ENCODE data around the gene TPR.

DNA sequence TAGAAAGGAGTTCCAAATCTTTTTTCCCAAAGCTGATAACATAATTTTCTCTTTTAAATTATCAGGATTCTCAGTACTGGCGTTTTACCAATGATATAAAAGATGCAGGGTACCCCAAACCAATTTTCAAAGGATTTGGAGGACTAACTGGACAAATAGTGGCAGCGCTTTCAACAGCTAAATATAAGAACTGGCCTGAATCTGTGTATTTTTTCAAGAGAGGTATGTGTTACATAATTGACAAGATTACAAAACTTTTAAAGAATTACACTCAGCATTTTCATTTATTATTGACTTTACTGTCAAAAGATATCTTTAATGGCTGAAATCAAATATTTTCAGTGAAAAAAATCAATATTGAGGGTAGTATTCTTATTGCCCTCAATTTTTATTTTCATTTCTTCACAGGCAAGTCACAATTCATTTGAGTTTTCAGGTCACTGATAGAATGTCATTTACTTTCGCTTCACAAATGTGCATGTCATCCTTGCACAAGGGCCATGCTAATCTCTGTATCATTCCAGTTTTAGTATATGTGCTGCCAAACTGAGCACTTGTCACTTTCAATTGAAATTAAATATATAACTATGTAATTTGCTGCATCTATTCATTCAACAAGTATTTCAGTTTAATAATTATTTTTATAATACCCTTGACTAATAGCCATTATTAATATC, 63.5 kb downstream of the TPR start:
- no peak for TF ChIP-seq POLR2AphosphoS5 (IDR thresholded peaks at IDR 0.05)
- TF ChIP-seq, protein P1, sequence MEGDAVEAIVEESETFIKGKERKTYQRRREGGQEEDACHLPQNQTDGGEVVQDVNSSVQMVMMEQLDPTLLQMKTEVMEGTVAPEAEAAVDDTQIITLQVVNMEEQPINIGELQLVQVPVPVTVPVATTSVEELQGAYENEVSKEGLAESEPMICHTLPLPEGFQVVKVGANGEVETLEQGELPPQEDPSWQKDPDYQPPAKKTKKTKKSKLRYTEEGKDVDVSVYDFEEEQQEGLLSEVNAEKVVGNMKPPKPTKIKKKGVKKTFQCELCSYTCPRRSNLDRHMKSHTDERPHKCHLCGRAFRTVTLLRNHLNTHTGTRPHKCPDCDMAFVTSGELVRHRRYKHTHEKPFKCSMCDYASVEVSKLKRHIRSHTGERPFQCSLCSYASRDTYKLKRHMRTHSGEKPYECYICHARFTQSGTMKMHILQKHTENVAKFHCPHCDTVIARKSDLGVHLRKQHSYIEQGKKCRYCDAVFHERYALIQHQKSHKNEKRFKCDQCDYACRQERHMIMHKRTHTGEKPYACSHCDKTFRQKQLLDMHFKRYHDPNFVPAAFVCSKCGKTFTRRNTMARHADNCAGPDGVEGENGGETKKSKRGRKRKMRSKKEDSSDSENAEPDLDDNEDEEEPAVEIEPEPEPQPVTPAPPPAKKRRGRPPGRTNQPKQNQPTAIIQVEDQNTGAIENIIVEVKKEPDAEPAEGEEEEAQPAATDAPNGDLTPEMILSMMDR (IDR thresholded peaks at IDR 0.05 in 8 of 11, conservative IDR thresholded peaks at IDR 0.05 in 3 of 11), result no peak
